ENCODE results near the gene METTL16. TPM values are rescaled to one million over a fixed set of nuclear protein-coding genes. Genes with fewer than 3 reads are reported as not detected.
A peak's percentile ranks its signal among the peaks of the same experiment; 100 is the strongest.

Gene METTL16
- total and polyA plus RNA-seq, 9 of the 15 experiments (the other 6 are each of a cell fraction or from before 2014, with no cell fraction given) = 12.1 to 30.5 (median 19.8) TPM

GRCh38 chr17:2380226-2380922, 131.3 kb downstream of the METTL16 start:
- Histone ChIP-seq H2AFZ (ENCODE audit: low read depth, low read length) (no peak overlapping the region), H3K79me2 (ENCODE audit: control insufficient read depth, insufficient read depth, low read length) (no peaks in the 10 kb centered on the region), H3K9me3 (replicated peaks; ENCODE audit: control insufficient read depth, insufficient read depth, low read depth, low read length) (no peaks in the 10 kb centered on the region), H3K4me2 (ENCODE audit: insufficient read depth, low read length) (no peak overlapping the region), H3K4me1 (replicated peaks in 1 of 2; ENCODE audit: control insufficient read depth in 2 of 2, insufficient read depth in 2 of 2, low read length in 2 of 2) (peaks cover 14 to 35% of the 10 kb centered on the region in 2 experiments), H3K27me3 (ENCODE audit: control insufficient read depth in 2 of 2, insufficient read depth in 2 of 2, low read length in 2 of 2) (no peaks in the 10 kb centered on the region), H3K4me3 (no peak overlapping the region), H3K9ac (ENCODE audit: insufficient read depth in 1 of 2, low read depth in 2 of 2, low read length in 2 of 2) (peak overlapping the region in 1 of 2 experiments; percentile 45; a peak in 1 of 4 replicates), H4K20me1 (replicated peaks; ENCODE audit: control insufficient read depth, insufficient read depth, low read length) (no peaks in the 10 kb centered on the region), H3K9me1 (ENCODE audit: control insufficient read depth, insufficient read depth, low read length) (no peaks in the 10 kb centered on the region), H3K36me3 (ENCODE audit: control insufficient read depth, insufficient read depth, low read length) (no peaks in the 10 kb centered on the region), H3K27ac (ENCODE audit: extremely low read depth, low read depth, low read length) (no peak overlapping the region)
- no peak for DNase-seq (ENCODE audit: extremely low read depth in 1 of 4, low spot score in 3 of 4)
- no peak for TF ChIP-seq PHTF2 (CRISPR knock-in tag; IDR thresholded peaks at IDR 0.05)
- TF ChIP-seq POLR2G (IDR thresholded peaks at IDR 0.05; ENCODE audit: low read depth, low read length) = peak; percentile 33; the same call in 1 of the 2 replicates
- no peak for TF ChIP-seq ARID2 (IDR thresholded peaks at IDR 0.05)
- FAIRE-seq = no peak
- ATAC-seq = no peak
- intact Hi-C loops (cut with micrococcal nuclease) (no loop called here), in situ Hi-C loops (cut with MboI) (no loop called here)
- 81% methylated on average over 12 of the region's 16 CpGs for WGBS (ENCODE audit: insufficient coverage, low coverage, missing lambda C conversion rate)
- POLR2A ChIA-PET = interaction anchor here (3.4 kb wide), 1 partner anchor 36 kb away, joined by 31 read pairs; no protein-coding TSS in a partner anchor
- no TSS peak for BruUV-seq (replicated peaks)
- CTCF ChIA-PET (ENCODE audit: low intra/inter-chr PET ratio) = interaction anchor here (0.6 to 5.3 kb wide), 2 partner anchors 34 to 456 kb away, joined by 3 to 78 read pairs; no protein-coding TSS in a partner anchor

Measured in K562 (cell line).